ENCODE measurements around the gene CSRP2.

Gene CSRP2

GRCh38 chr12:76891609-76892008 lies 12.8 kb upstream of the CSRP2 start:
- no peak for DNase-seq (ENCODE audit: low read depth in 2 of 2)

DNA sequence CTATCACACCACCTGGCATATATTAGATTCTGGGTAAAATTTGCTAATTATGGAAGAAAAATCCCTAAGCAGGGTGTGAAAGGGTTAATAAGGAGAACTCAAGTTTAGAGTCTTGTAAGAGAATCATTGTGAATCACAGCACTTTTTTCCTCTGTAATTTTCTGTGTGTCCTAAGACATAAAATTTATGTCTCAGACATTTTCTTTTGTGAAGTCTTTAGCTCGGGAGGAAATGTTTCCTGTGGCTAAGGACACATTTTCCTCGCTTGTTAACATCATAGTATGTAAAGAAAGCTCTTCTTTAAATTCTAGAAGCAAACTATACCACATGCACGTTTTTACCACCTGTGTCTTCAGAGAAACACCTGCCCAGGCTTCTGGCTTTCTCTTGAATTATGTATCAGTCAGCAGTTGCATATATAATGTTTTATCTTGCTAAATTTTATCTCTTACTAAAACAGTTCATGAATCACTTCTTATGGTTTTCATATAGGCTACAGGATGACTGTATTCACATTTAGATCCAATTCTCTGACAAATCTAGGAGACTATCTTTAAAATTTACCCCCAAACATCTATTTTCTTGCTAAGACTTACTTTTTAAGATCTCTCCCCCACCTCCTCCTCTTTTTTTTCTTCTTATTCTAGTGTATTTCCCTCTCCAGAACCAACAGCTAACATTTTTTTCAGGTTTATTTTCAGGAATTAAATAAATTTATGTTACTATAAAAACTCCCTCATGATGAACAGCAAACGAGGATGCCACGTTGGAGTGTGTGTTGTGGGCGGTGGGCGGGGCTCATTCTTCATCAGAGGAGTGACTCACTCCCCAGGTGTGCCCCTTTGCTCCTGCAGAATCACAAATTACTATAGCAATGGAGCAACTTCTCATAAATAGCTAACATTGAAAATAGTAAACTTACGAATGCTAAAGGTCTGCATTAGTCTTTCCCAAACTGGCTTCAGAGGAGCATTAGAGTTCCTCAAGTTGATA lies 11.6 kb upstream of the CSRP2 start:
- DNase-seq (ENCODE audit: low read depth in 2 of 2), result no peak

GRCh38 chr12:76888775-76889174 lies 10.0 kb upstream of the CSRP2 start:
- no peak for DNase-seq (ENCODE audit: low read depth in 2 of 2)

DNA sequence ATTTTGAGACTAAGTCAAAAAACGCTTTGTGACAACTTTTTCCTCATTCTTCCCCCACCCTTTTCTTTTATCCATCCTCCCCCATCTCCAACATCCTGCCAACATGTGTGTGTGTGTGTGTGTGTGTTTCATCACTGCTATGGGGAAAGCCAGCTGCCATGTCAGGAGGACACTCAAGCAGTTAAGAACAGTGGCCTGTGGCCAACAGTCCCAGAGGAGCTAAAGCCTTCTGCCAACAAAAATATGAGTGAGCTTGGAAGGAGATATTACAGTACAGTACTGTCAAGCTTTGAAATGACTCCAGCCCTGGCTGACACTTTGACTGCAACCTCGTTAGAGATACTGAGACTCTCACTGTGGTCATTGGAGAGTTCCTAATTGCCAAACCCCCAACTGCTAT lies 5.0 kb upstream of the CSRP2 start:
- no peak for DNase-seq (ENCODE audit: low read depth in 2 of 2)

GRCh38 chr12:76883151-76883550 lies 4.3 kb upstream of the CSRP2 start:
- no peak for DNase-seq (ENCODE audit: low read depth in 2 of 2)

DNA sequence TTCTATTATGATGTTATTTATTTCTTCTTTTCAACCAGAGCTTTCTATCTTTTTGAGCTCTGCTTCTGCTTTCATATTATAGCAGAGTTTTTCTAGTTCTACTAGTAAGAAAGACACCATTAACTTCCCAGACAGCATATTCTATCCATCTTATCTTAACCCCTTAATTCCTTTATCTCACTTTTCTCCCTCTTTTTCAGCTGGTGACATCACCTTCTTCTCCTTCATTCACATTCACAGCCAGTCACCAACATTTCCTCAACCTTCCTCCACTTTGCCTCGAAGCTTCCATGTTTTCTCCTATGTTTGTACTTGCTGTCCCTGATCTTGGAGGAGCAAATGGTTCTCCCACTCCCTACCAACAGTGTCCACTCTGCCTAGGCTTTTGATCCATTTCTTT lies 3.5 kb upstream of the CSRP2 start:
- DNase-seq (ENCODE audit: low read depth in 2 of 2), result no peak

DNA sequence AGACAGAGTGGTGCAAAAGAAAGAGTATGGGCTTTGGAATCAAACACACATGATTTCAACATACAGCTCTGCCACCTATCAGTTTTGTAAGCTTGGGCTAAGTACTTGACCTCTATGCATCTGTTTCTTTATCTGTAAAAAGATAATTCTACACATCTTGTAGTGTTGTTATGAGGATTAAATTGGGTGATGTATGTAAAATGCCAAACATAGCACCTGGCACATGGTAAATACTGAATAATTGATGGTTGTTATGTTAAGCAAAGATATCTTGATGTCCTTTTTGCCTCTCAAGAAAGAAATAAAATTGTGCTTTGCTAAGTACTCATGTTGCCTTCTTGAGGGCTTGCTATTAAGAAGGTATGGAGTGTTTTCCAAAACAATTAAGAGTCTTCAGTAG lies 2.3 kb upstream of the CSRP2 start:
- no peak for DNase-seq (ENCODE audit: low read depth in 2 of 2)

DNA sequence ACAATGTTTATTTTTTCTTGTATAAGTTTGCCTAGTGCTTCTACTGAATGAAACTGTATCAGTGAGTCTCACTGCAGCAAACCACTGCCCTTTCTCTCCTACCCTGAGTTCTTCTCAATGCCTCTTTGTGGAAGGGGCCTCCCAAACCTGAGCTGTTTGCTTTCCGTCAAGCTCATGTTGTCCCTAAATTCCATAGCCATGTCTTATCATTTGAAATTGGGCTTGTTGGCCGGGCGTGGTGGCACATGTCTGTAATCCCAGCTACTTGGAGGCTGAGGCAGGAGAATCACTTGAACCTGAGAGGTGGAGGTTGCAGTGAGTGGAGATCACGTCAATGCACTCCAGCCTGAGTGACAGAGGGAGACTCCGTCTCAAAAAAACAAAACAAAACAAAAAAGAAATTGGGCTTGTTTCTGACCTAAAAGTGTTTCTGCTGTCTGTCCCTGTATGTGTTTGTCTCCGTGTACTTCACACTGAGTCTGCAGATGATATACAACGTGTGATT lies 1.8 kb upstream of the CSRP2 start:
- no peak for DNase-seq (ENCODE audit: low read depth in 2 of 2)

GRCh38 chr12:76879710-76880518 lies 1.1 kb upstream of the CSRP2 start:
- no peak for DNase-seq (ENCODE audit: low read depth in 2 of 2)

GRCh38 chr12:76878099-76878898 lies 520 bp downstream of the CSRP2 start:
- DNase-seq (ENCODE audit: low read depth in 2 of 2), result no peak

DNA sequence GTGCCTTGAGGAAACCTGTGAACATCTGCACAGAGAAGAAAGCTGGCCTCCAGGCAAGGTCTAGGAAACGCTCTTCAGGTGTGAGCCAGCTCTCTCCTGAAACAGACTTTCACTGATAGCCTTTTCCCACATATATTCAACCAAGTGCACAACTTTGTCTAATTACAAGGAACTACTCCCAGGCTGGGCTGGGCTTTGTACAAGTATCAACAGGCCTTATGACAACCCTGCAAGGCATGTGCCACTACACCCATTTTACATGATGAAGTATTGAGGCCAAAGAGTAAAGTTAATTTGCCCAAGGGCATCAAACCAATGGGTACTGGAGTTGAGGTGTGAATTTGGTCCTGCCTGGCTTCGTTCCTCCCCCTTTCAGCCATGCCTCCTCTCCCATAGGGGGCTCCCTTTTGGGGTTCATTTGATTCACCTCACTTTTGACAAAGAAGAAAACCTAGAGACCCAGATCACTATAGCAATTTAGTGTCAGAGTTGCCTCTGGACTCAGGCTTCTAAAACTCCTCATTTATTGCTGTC lies 2.1 kb downstream of the CSRP2 start:
- DNase-seq (ENCODE audit: low read depth in 2 of 2), result no peak

- DNase-seq (ENCODE audit: low read depth in 2 of 2), result no peak
Observed at GRCh38 chr12:76874491-76875190, 4.2 kb downstream of the CSRP2 start.

DNA sequence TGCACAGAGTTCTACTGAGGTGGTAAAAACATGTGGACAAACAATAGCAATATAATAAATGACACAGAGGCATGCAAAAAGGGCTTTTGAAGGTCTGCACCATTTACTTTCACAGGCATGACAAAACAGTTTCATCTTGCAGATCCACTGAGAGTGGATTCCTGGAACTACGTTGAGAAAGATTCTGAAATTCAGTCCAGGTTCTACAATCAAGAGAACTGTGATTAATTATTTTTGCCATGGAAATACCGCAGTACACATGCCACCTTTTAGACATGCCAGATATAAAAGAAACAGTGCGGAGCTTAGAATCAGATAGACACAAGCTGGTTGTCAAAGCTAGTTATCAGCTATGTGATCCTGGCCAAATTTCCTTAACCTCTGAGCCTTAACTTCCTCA lies 4.8 kb downstream of the CSRP2 start:
- DNase-seq (ENCODE audit: low read depth in 2 of 2), result no peak

- no peak for DNase-seq (ENCODE audit: low read depth in 2 of 2)
Observed at GRCh38 chr12:76872415-76872814, 6.4 kb downstream of the CSRP2 start.

GRCh38 chr12:76871742-76872141 lies 7.1 kb downstream of the CSRP2 start:
- no peak for DNase-seq (ENCODE audit: low read depth in 2 of 2)

DNA sequence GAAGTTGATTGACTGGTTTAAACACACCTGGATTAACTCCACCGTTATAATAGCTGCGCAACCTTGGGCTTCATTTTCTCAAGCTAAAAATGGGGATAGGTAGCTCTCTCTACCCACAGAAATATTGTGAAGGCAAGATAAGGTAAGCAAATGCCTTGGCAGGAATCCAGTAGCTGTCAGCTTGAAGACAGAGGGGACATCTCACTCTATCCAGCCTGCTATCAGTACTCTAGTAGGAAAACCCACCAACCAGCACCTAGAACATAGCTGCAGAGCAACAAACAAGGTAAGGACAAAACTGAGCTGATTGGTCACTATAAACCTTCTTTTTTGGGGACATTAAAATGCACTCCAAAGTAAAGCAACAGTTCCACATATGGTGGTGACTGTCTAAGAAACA lies 7.7 kb downstream of the CSRP2 start:
- no peak for DNase-seq (ENCODE audit: low read depth in 2 of 2)

DNA sequence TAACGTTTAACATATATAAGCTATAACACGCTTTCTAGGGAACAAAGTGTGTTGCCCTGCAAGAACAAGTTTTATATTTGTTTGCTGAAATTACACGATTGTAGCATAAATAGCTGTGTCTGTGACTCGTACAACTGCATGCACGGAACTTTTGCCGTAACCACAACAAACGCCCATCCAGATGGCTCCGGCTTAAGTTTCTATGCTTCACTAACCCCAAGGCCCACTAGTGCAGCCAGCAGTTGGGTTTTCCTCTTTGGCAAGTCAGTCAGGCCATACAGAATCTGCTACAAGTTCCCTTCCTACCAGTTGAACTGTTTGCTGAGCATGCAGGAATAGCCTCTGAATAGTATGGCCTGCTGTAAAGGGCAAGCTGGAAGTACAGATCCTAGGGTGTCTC lies 12.1 kb downstream of the CSRP2 start:
- no peak for DNase-seq (ENCODE audit: low read depth in 2 of 2)

DNA sequence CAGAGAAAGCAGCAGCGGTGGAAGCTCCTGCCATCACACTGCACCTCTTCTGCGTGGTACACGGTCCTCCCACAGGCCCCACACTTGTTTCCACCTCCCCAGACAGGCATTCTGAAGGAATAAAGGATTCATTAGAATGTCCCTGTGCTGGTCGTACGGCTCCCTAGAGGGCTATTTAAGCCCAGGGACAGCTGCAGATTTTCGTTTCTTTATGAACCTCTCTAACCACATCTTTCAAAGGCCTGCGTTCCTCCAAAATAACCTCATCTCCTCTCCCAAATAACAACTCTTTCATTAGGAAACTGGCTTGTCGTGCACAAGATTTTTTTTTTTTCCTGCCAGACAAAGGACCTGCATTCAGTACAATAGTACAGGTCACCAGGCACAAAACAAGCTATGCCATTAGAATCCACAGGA lies 12.7 kb downstream of the CSRP2 start:
- no peak for DNase-seq (ENCODE audit: low read depth in 2 of 2)

DNA sequence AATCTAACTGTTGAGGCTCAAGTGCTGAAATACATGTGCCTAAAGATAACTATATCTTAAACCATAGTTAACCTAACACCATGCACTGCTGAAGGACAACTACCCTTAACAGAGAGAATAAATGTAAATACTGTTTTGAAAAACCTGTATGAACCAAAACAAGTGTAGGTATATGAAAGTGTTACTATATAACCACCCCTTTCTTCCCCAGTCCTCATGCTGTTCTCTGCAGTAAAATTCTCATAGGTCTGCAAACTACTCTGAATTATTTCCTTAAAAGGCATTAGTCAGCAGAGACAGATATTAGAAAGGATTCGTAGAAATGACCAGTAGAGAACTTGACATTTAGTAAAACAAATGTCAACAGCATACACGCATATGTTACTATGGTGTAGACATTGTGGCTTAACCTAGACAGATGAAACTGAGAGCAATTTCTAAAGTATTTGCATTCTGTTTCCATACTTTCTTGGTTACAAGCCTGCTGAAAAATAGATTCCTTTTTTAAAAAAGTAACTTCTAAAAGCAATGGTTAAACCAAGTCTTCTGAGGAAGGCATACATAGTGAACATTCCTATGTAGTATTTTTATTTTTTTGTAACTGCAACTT lies 13.9 kb downstream of the CSRP2 start:
- DNase-seq (ENCODE audit: low read depth in 2 of 2), result no peak

- DNase-seq (ENCODE audit: low read depth in 2 of 2), result no peak
Observed at GRCh38 chr12:76863837-76864236, 15.0 kb downstream of the CSRP2 start.
